Muscle of arm (tissue), 12 donors: ENCODE results near the gene KNCN. TPM values are rescaled to one million over a fixed set of nuclear protein-coding genes. Genes with fewer than 3 reads are reported as not detected.

Experiments used
- DNase-seq: peaks from one replicate; pipeline ENCODE4 v3.0.0-alpha.2; 2013
- polyA plus RNA-seq, 12 donors: library from polyadenylated mRNA; unstranded; fragments of 120-200 nt; gene quantifications; one replicate each; pipeline ENCODE4 v1.2.1, GENCODE V29; 2013; ENCODE audit not compliant: insufficient read length in 12 of 12

The KNCN gene
- polyA plus RNA-seq, 12 donors: 0.22 TPM; not detected in 11

- no peak for DNase-seq
Measured at GRCh38 chr1:46506470-46507219, 44.8 kb downstream of the KNCN start.

- no peak for DNase-seq
Measured at GRCh38 chr1:46503421-46503820, 48.0 kb downstream of the KNCN start.

- DNase-seq: no peak
Measured at GRCh38 chr1:46501528-46501927, 49.9 kb downstream of the KNCN start.

GRCh38 chr1:46497665-46498064, 53.8 kb downstream of the KNCN start:
- no peak for DNase-seq

- DNase-seq: no peak
Measured at GRCh38 chr1:46497020-46497419, 54.4 kb downstream of the KNCN start.

- DNase-seq: no peak
Measured at GRCh38 chr1:46496505-46496904, 54.9 kb downstream of the KNCN start.

GRCh38 chr1:46495778-46496177, 55.7 kb downstream of the KNCN start:
- DNase-seq: no peak

Other genes starting within 250 kb of the KNCN start
- gene LRRC41, start 248.0 kb downstream of the KNCN start, polyA plus RNA-seq: 10 to 100 TPM in 11 of 12 donors, not detected in 1; 44.1 to 62.3 (median 57.2) TPM
- 100 to 1,000 TPM in 11 of 12 donors, not detected in 1; 227 to 307 (median 272) TPM for gene UQCRH, start 247.9 kb downstream of the KNCN start, polyA plus RNA-seq
- gene NSUN4, start 210.8 kb downstream of the KNCN start, polyA plus RNA-seq: 10 to 100 TPM in 11 of 12 donors, not detected in 1; 13.8 to 16.1 (median 14.5) TPM
- 10 to 100 TPM in 11 of 12 donors, not detected in 1; 10.8 to 25.8 (median 17.5) TPM for gene FAAH, start 157.3 kb downstream of the KNCN start, polyA plus RNA-seq
- under 1 TPM in 3 of 12 donors, not detected in 9; 0.04 to 0.07 (median 0.07) TPM for gene DMBX1, start 61.8 kb downstream of the KNCN start, polyA plus RNA-seq
- 10 to 100 TPM in 11 of 12 donors, not detected in 1; 15.1 to 44.6 (median 26.3) TPM for gene MKNK1, start 52.6 kb upstream of the KNCN start, polyA plus RNA-seq
- 10 to 100 TPM in 11 of 12 donors, not detected in 1; 10.9 to 15.1 (median 12.5) TPM for gene MOB3C, start 65.2 kb upstream of the KNCN start, polyA plus RNA-seq
- 10 to 100 TPM in 11 of 12 donors, not detected in 1; 25.3 to 82.5 (median 59.9) TPM for gene ATPAF1, start 116.7 kb upstream of the KNCN start, polyA plus RNA-seq
- gene TEX38, start 120.2 kb upstream of the KNCN start, polyA plus RNA-seq: under 1 TPM in 4 of 12 donors, not detected in 8; 0.20 to 0.58 (median 0.35) TPM
- 100 to 1,000 TPM in 6 of 12 donors, 10 to 100 TPM in 6; 68.6 to 122 (median 100) TPM for gene EFCAB14, start 167.5 kb upstream of the KNCN start, polyA plus RNA-seq
- gene CYP4B1, start 247.4 kb upstream of the KNCN start, polyA plus RNA-seq: 1 to 10 TPM in 3 of 12 donors, under 1 TPM in 2, not detected in 7; 0.14 to 2.4 (median 1.4) TPM